ENCODE results near the gene CHST11.

The CHST11 gene

GRCh38 chr12:104456417-104456949 is at the start of gene CHST11:
CHST11 (plus strand) TSS chr12:104456948.
- DNase-seq (ENCODE audit: low spot score), result peak; percentile 96
- TF ChIP-seq, protein P1, sequence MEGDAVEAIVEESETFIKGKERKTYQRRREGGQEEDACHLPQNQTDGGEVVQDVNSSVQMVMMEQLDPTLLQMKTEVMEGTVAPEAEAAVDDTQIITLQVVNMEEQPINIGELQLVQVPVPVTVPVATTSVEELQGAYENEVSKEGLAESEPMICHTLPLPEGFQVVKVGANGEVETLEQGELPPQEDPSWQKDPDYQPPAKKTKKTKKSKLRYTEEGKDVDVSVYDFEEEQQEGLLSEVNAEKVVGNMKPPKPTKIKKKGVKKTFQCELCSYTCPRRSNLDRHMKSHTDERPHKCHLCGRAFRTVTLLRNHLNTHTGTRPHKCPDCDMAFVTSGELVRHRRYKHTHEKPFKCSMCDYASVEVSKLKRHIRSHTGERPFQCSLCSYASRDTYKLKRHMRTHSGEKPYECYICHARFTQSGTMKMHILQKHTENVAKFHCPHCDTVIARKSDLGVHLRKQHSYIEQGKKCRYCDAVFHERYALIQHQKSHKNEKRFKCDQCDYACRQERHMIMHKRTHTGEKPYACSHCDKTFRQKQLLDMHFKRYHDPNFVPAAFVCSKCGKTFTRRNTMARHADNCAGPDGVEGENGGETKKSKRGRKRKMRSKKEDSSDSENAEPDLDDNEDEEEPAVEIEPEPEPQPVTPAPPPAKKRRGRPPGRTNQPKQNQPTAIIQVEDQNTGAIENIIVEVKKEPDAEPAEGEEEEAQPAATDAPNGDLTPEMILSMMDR (IDR thresholded peaks at IDR 0.05; ENCODE audit: borderline replicate concordance, control extremely low read depth, extremely low read depth, insufficient read depth, missing control alignments), result no peak
- in situ Hi-C loops (cut with MboI; ENCODE audit: low sequenced_read_pairs, unreplicated experiment), result no loop called here

GRCh38 chr12:104407438-104407837 is 49.3 kb upstream of the CHST11 start:
- TF ChIP-seq, protein P1 (IDR thresholded peaks at IDR 0.05; ENCODE audit: borderline replicate concordance, control extremely low read depth, extremely low read depth, insufficient read depth, missing control alignments), result no peak
- in situ Hi-C loops (cut with MboI; ENCODE audit: low sequenced_read_pairs, unreplicated experiment), result no loop called here
- DNase-seq (ENCODE audit: low spot score), result no peak

- no peak for DNase-seq (ENCODE audit: low spot score)
- TF ChIP-seq, protein P1 (IDR thresholded peaks at IDR 0.05; ENCODE audit: borderline replicate concordance, control extremely low read depth, extremely low read depth, insufficient read depth, missing control alignments), result no peak
- in situ Hi-C loops (cut with MboI; ENCODE audit: low sequenced_read_pairs, unreplicated experiment), result no loop called here
These were observed 48.8 kb upstream of the CHST11 start for GRCh38 chr12:104407922-104408321.

DNA sequence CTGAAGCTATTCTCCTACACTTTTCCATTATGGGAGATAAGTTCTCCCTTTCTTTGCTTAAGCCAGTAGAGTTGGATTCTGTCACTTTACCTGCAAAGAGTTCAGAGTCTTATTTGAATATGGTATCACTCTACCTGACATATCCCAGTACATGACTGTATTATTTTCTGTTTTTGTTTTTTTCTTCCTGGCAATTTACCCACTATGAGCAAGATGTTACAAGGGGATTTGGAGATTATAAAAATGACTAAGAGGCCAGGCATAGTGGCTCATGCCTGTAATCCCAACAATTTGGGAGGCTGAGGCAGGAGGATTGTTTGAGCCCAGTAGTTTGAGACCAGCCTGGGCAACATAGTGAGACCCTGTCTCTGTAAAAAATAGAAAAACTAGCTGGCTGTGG is 46.4 kb upstream of the CHST11 start:
- no peak for DNase-seq (ENCODE audit: low spot score)
- TF ChIP-seq, protein P1 (IDR thresholded peaks at IDR 0.05; ENCODE audit: borderline replicate concordance, control extremely low read depth, extremely low read depth, insufficient read depth, missing control alignments), result no peak
- in situ Hi-C loops (cut with MboI; ENCODE audit: low sequenced_read_pairs, unreplicated experiment), result no loop called here

GRCh38 chr12:104410786-104411185 is 46.0 kb upstream of the CHST11 start:
- TF ChIP-seq, protein P1 (IDR thresholded peaks at IDR 0.05; ENCODE audit: borderline replicate concordance, control extremely low read depth, extremely low read depth, insufficient read depth, missing control alignments), result no peak
- DNase-seq (ENCODE audit: low spot score), result no peak
- in situ Hi-C loops (cut with MboI; ENCODE audit: low sequenced_read_pairs, unreplicated experiment), result no loop called here

DNA sequence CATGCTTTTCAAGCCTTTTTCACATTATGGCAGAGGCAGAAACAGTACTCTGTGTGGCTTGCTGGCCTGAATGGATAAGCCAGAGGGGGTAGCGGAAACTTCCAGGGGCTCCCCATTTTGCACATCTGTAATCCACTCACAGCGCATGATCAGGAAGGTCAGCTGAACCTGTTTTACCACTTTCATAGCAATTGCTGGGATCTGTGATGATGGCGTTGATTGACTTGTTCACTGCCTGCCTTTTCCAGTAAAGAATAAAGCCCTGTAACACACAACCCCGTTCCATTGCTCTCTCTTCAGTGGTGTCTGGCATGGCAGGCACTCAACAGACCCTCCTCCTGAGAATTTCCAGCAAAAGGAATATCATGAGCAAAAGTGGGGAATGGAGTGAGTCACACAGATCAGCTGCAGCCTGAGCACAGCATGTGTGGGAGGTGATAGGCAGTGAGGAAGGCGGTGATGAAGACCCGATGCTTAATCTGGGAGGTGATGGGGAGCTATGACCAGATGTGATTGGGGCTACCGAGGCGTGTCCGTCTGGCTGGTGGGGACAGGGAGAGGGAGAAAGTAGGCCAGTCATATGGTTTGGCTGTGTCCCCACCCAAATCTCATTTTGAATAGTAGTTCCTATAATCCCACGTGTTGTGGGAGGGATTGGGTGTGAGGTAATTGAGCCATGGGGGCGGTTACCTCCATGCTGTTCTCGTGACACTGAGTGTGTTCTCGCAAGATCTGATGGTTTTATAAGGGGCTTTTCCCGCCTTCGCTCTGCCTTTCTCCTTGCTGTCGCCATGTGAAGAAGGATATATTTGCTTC is 44.7 kb upstream of the CHST11 start:
- no peak for DNase-seq (ENCODE audit: low spot score)
- TF ChIP-seq, protein P1 (IDR thresholded peaks at IDR 0.05; ENCODE audit: borderline replicate concordance, control extremely low read depth, extremely low read depth, insufficient read depth, missing control alignments), result no peak
- in situ Hi-C loops (cut with MboI; ENCODE audit: low sequenced_read_pairs, unreplicated experiment), result no loop called here
